B cell (primary cell): ENCODE measurements around the gene N4BP2L2.

Source experiments
- CTCF ChIP-seq: fragments of 200-600 bp; IDR thresholded peaks from one replicate; pipeline ENCODE4 v1.8.0; 2022; ENCODE audit warnings: antibody characterized with exemption, mild to moderate bottlenecking
- EZH2 ChIP-seq: IDR thresholded peaks from 2 replicates; pipeline ENCODE4 v1.6.1; 2012; ENCODE audit warnings: borderline replicate concordance, low read depth, mild to moderate bottlenecking, moderate library complexity, low read length; ENCODE audit not compliant: insufficient read depth, poor library complexity, severe bottlenecking

- TF ChIP-seq CTCF = no peak
- no peak for TF ChIP-seq EZH2
These were observed 83.6 kb downstream of the N4BP2L2 start for GRCh38 chr13:32454886-32455593.
